Measurements from ENCODE around the gene MGMT. TPM values are rescaled to one million over a fixed set of nuclear protein-coding genes. Genes with fewer than 3 reads are reported as not detected.

The MGMT gene
- total RNA-seq, 5 donors from 2014 or later (not counting 1 experiment from before 2014, with no cell fraction given), result 16.6 to 24.6 (median 21.1) TPM

DNA sequence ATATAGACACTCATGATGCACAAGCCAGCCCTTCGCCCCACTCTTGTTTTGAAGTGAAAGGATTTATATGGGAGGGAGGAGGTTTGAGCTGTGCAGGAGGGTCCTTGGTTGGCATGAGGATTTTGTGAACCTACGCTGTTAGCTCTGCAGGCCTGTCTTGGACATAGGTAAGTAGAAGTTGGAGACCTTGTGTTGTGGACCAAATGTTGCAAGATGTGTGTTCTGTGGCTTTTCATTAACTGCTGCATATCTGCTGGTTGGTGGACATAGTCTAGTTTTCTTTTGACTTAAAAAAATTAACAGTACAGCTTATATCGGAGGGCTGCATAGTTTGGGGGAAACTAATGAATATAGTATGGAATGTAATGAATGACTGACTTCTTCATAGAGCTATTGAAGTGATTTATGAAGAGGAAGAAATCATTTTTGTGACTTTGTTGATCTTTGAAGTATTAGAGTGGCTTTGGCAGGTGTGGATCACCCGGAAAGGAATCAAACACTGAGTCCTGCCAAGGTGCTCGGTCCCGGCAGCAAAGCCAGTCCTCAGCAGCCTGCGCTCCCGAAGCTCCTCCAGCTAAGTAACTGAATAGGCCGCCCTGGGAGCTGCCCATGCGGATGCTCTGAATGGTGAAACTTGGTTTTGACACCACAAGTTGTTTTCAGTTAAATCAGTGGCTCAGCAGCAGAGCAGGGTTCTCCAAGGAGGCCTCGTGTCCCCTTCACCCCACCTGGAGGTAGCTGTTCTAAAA, 3.2 kb downstream of the MGMT start:
- Mint-ChIP-seq H3K9me3 (no peaks in the 10 kb centered on the region), H3K4me3 (no peak overlapping the region), H3K4me1 (peaks cover 24 to 40% (median 26%) of the 10 kb centered on the region in 3 donors), H3K36me3 (peaks cover 30% of the 10 kb centered on the region), H3K27ac (no peak overlapping the region), H3K27me3 (no peaks in the 10 kb centered on the region)
- H3K27me3 ChIP-seq (replicated peaks in 1 of 2; ENCODE audit: control insufficient read depth in 2 of 2, extremely low read depth in 1 of 2, insufficient read depth in 2 of 2, low read length in 1 of 2), result peaks cover 0 to 2% of the 10 kb centered on the region in 2 experiments
- H3K4me3 ChIP-seq (ENCODE audit: control insufficient read depth in 1 of 2, extremely low read depth in 1 of 2, low read length in 1 of 2), result no peak overlapping the region
- H3K4me1 ChIP-seq (ENCODE audit: control insufficient read depth in 1 of 2, extremely low read depth in 1 of 2, insufficient read depth in 2 of 2, low read length in 2 of 2), result peaks cover 6 to 22% of the 10 kb centered on the region in 2 experiments
- POLR2A ChIA-PET, result no interaction called here
- WGBS (ENCODE audit: insufficient coverage), result 71% methylated on average over 9 of the region's 11 CpGs
- CTCF ChIA-PET, result no interaction called here
- ATAC-seq (replicated peaks in 1 of 4) (no peak), DNase-seq (no peak)
- no peak overlapping the region for H3K27ac ChIP-seq (ENCODE audit: low read length)
- no peaks in the 10 kb centered on the region for H3K9me3 ChIP-seq
- H3K36me3 ChIP-seq (ENCODE audit: control insufficient read depth in 2 of 2, extremely low read depth in 1 of 2, insufficient read depth in 1 of 2, low read length in 1 of 2), result peaks cover 5 to 6% of the 10 kb centered on the region in 2 donors

DNA sequence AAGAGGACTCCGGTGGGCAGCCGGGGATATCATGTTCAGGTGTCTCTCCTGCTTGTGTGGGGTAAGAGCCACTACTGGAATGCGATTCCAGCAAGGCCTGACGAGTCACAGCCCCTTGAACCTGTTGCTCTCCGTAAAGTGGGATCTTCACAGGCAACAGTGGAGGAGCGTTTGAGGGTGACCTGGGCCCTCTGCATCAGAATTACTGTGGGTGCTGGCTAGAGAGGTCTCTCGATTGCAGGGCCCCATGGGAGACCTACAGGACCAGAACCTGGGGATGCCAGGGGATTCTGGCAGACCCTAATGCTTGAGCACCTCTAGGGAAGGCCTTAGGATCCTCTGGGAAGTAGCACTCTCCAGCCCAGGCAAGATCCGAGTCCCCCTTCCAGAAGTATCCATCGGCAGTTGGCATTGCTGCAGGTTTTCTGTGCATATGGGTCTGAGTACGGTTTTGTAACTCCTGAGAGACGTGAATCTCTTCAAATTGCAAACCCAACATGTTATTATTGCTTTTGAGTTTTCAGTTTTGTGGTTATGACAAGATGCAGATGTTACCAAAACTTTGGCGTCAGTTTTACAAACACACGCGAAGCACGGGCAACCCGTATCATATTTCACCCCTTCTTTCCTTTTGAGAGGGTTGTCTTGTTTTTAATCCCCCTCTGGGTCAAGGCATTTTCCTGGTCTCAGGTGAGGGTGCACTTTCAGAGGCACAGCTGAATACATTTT, 4.6 kb downstream of the MGMT start:
- Mint-ChIP-seq H3K4me1 (peaks cover 24 to 39% (median 26%) of the 10 kb centered on the region in 3 donors), H3K4me3 (no peak overlapping the region), H3K9me3 (no peaks in the 10 kb centered on the region), H3K36me3 (peaks cover 32% of the 10 kb centered on the region), H3K27me3 (no peaks in the 10 kb centered on the region), H3K27ac (no peak overlapping the region)
- WGBS (ENCODE audit: insufficient coverage), result 95% methylated on average over 7 of the region's 16 CpGs
- no peak overlapping the region for H3K4me3 ChIP-seq (ENCODE audit: control insufficient read depth in 1 of 2, extremely low read depth in 1 of 2, low read length in 1 of 2)
- ATAC-seq (replicated peaks in 1 of 4), result no peak
- CTCF ChIA-PET, result no interaction called here
- peaks cover 6 to 14% of the 10 kb centered on the region in 2 experiments for H3K4me1 ChIP-seq (ENCODE audit: control insufficient read depth in 1 of 2, extremely low read depth in 1 of 2, insufficient read depth in 2 of 2, low read length in 2 of 2)
- H3K36me3 ChIP-seq (ENCODE audit: control insufficient read depth in 2 of 2, extremely low read depth in 1 of 2, insufficient read depth in 1 of 2, low read length in 1 of 2), result peaks cover 5 to 6% of the 10 kb centered on the region in 2 donors
- H3K9me3 ChIP-seq, result no peaks in the 10 kb centered on the region
- DNase-seq, result no peak
- POLR2A ChIA-PET, result no interaction called here
- no peak overlapping the region for H3K27ac ChIP-seq (ENCODE audit: low read length)
- H3K27me3 ChIP-seq (replicated peaks in 1 of 2; ENCODE audit: control insufficient read depth in 2 of 2, extremely low read depth in 1 of 2, insufficient read depth in 2 of 2, low read length in 1 of 2), result peaks cover 0 to under 1% of the 10 kb centered on the region in 2 experiments

DNA sequence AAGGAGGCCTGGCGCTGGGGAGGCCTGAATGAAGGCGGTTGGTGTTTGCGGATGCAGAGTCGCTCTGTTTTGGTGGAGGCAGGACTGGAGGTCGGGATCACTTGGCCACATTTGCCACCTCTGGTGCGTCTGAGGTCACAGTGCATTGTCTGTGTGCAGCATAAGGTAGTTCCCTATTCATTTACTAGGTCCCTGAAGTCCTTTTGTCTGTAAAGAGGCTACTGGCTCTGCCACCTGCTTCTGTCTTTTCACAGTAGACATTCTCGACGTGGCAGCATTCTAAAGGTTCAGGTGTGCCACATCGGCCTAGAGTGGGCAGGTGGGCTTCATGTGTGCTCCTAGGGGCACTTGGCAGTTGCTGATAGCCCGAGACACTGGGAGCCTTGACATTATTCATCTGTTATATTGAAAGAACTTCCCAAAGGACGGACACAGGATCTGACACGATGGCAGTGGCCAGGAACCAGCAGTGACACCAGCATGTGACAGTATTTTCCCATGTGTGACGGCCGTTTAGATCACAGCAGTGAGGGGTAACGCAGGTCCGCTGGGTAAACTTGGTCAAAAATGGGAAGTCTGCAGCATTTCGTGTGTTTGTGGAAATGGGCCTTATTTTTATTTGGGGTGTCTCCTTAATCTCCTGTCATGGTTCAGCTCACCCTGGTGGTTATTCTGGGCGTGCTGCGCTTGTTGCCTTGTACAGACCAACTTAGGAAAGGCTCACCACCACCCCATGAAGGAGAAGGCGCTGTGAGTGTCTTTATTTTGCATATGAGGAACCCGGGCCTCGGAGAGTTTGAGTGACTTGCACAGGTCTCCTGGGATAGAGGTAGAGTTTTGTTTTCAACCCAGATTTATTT, 5.9 kb downstream of the MGMT start:
- Histone ChIP-seq H3K36me3 (ENCODE audit: control insufficient read depth in 2 of 2, extremely low read depth in 1 of 2, insufficient read depth in 1 of 2, low read length in 1 of 2) (peaks cover 5 to 6% of the 10 kb centered on the region in 2 donors), H3K9me3 (no peaks in the 10 kb centered on the region), H3K4me3 (ENCODE audit: control insufficient read depth in 1 of 2, extremely low read depth in 1 of 2, low read length in 1 of 2) (no peak overlapping the region), H3K27ac (ENCODE audit: low read length) (no peak overlapping the region), H3K4me1 (ENCODE audit: control insufficient read depth in 1 of 2, extremely low read depth in 1 of 2, insufficient read depth in 2 of 2, low read length in 2 of 2) (peaks cover under 1 to 5% of the 10 kb centered on the region in 2 experiments), H3K27me3 (replicated peaks in 1 of 2; ENCODE audit: control insufficient read depth in 2 of 2, extremely low read depth in 1 of 2, insufficient read depth in 2 of 2, low read length in 1 of 2) (no peaks in the 10 kb centered on the region)
- Mint-ChIP-seq H3K27ac (no peak overlapping the region), H3K9me3 (no peaks in the 10 kb centered on the region), H3K36me3 (peaks cover 39% of the 10 kb centered on the region), H3K27me3 (no peaks in the 10 kb centered on the region), H3K4me1 (peaks cover 26 to 35% (median 33%) of the 10 kb centered on the region in 3 donors), H3K4me3 (no peak overlapping the region)
- CTCF ChIA-PET, result no interaction called here
- ATAC-seq (replicated peaks in 1 of 4) (no peak), DNase-seq (no peak)
- WGBS (ENCODE audit: insufficient coverage), result 94% methylated on average over 12 of the region's 22 CpGs
- POLR2A ChIA-PET, result no interaction called here

DNA sequence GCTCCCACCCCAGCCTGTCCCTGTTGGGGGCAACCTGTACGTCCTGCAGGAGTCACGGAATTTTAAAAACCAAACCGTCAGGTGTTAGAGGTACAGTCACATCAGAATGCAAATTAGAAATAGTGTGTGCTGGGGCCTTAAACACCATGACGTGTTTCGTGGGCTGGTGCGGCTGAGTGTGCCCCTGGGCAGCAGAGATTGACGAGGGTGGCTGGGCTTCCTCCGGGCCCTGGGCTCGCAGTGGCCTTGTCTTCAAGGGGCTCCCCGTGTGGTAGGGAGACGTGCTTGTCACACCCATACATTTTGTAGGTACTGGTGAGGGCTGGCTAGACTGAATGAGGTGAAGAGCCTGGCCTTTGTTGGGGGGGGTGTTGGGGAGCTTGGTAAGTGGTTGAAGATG, 7.6 kb downstream of the MGMT start:
- peaks cover 44% of the 10 kb centered on the region for H3K36me3 Mint-ChIP-seq
- POLR2A ChIA-PET, result no interaction called here

DNA sequence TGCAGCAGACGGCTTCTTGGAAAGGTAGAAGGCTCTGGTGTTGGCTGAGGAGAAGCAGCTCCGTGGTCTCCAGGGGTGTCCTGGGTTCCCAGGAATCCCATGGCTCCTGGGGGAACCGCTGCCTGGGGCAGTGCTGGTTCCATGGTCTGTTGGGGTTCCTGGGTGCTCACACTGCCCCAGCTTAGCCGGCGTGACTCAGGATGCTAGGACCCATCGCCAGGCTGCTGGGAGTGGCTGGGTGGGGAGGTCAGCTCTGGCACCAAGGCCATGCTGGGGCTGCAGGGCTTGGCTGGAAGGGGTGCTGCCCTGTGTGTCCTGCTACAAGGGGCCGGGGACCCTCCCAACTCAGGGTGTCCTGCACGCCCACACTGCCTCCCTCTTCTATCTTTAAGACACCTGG, 9.4 kb downstream of the MGMT start:
- no peaks in the 10 kb centered on the region for H3K27me3 Mint-ChIP-seq
- no peak overlapping the region for H3K4me3 Mint-ChIP-seq
- ATAC-seq (replicated peaks in 1 of 4), result no peak
- H3K4me1 Mint-ChIP-seq, result peaks cover 16 to 25% (median 23%) of the 10 kb centered on the region in 3 donors
- DNase-seq, result no peak
- H3K27me3 ChIP-seq (replicated peaks in 1 of 2; ENCODE audit: control insufficient read depth in 2 of 2, extremely low read depth in 1 of 2, insufficient read depth in 2 of 2, low read length in 1 of 2), result no peaks in the 10 kb centered on the region
- H3K36me3 ChIP-seq (ENCODE audit: control insufficient read depth in 2 of 2, extremely low read depth in 1 of 2, insufficient read depth in 1 of 2, low read length in 1 of 2), result peaks cover 3 to 5% of the 10 kb centered on the region in 2 donors
- WGBS (ENCODE audit: insufficient coverage), result 88% methylated on average over 6 of the region's 8 CpGs
- H3K4me3 ChIP-seq (ENCODE audit: control insufficient read depth in 1 of 2, extremely low read depth in 1 of 2, low read length in 1 of 2), result no peak overlapping the region
- H3K27ac Mint-ChIP-seq, result no peak overlapping the region
- CTCF ChIA-PET, result no interaction called here
- H3K36me3 Mint-ChIP-seq, result peaks cover 42% of the 10 kb centered on the region
- H3K9me3 ChIP-seq, result no peaks in the 10 kb centered on the region
- peaks cover 0 to 10% (median 8%) of the 10 kb centered on the region in 3 donors for H3K9me3 Mint-ChIP-seq
- POLR2A ChIA-PET, result no interaction called here
- no peaks in the 10 kb centered on the region for H3K4me1 ChIP-seq (ENCODE audit: control insufficient read depth in 1 of 2, extremely low read depth in 1 of 2, insufficient read depth in 2 of 2, low read length in 2 of 2)
- H3K27ac ChIP-seq (ENCODE audit: low read length), result no peak overlapping the region

More for the DNA sequence above, 7.6 kb downstream of the MGMT start:
- Histone ChIP-seq H3K27me3 (replicated peaks in 1 of 2; ENCODE audit: control insufficient read depth in 2 of 2, extremely low read depth in 1 of 2, insufficient read depth in 2 of 2, low read length in 1 of 2) (no peaks in the 10 kb centered on the region), H3K4me1 (ENCODE audit: control insufficient read depth in 1 of 2, extremely low read depth in 1 of 2, insufficient read depth in 2 of 2, low read length in 2 of 2) (no peaks in the 10 kb centered on the region), H3K9me3 (no peaks in the 10 kb centered on the region), H3K27ac (ENCODE audit: low read length) (no peak overlapping the region), H3K4me3 (ENCODE audit: control insufficient read depth in 1 of 2, extremely low read depth in 1 of 2, low read length in 1 of 2) (no peak overlapping the region), H3K36me3 (ENCODE audit: control insufficient read depth in 2 of 2, extremely low read depth in 1 of 2, insufficient read depth in 1 of 2, low read length in 1 of 2) (peaks cover 5 to 6% of the 10 kb centered on the region in 2 donors)
- peaks cover 19 to 33% (median 31%) of the 10 kb centered on the region in 3 donors for H3K4me1 Mint-ChIP-seq
- CTCF ChIA-PET, result no interaction called here
- WGBS (ENCODE audit: insufficient coverage), result 94% methylated on average over 11 of the region's 11 CpGs
- no peak for DNase-seq
- no peak overlapping the region for H3K27ac Mint-ChIP-seq
- no peak for ATAC-seq (replicated peaks in 1 of 4)
- H3K9me3 Mint-ChIP-seq, result no peaks in the 10 kb centered on the region
- H3K4me3 Mint-ChIP-seq, result no peak overlapping the region
- no peaks in the 10 kb centered on the region for H3K27me3 Mint-ChIP-seq

DNA sequence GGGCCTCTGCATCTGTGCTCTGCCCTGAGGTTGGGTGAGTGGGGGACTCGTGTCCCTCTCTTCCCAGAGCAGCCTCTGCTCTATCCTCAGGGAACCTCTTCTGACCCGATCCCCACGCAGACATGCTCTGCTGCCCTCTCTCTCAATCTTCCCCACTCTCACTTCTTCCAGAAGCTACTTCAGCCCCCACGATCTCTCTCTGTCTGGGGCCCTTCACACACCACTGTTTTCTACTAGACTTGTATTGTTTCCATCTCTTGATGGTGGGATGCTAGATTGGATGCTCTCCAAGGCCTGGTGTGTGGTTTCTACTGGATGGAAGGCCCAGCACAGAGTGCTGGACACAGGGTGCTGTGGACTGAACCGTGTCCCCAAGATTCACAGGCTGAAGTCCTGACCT, 10.0 kb downstream of the MGMT start:
- ChIA-PET CTCF (no interaction called here), POLR2A (no interaction called here)
- Histone ChIP-seq H3K4me1 (ENCODE audit: control insufficient read depth in 1 of 2, extremely low read depth in 1 of 2, insufficient read depth in 2 of 2, low read length in 2 of 2) (no peaks in the 10 kb centered on the region), H3K9me3 (no peaks in the 10 kb centered on the region), H3K36me3 (ENCODE audit: control insufficient read depth in 2 of 2, extremely low read depth in 1 of 2, insufficient read depth in 1 of 2, low read length in 1 of 2) (peaks cover 3 to 5% of the 10 kb centered on the region in 2 donors), H3K27me3 (replicated peaks in 1 of 2; ENCODE audit: control insufficient read depth in 2 of 2, extremely low read depth in 1 of 2, insufficient read depth in 2 of 2, low read length in 1 of 2) (no peaks in the 10 kb centered on the region), H3K4me3 (ENCODE audit: control insufficient read depth in 1 of 2, extremely low read depth in 1 of 2, low read length in 1 of 2) (no peak overlapping the region), H3K27ac (ENCODE audit: low read length) (no peak overlapping the region)
- peaks cover 40% of the 10 kb centered on the region for H3K36me3 Mint-ChIP-seq
- H3K9me3 Mint-ChIP-seq, result peaks cover 5 to 15% (median 12%) of the 10 kb centered on the region in 3 donors
- peaks cover 16 to 24% (median 23%) of the 10 kb centered on the region in 3 donors for H3K4me1 Mint-ChIP-seq
- ATAC-seq (replicated peaks in 1 of 4) (no peak), DNase-seq (no peak)
- H3K27me3 Mint-ChIP-seq, result no peaks in the 10 kb centered on the region
- 86% methylated on average over 3 of the region's 5 CpGs for WGBS (ENCODE audit: insufficient coverage)
- H3K4me3 Mint-ChIP-seq, result no peak overlapping the region
- no peak overlapping the region for H3K27ac Mint-ChIP-seq

All from T-cell (primary cell).